Effector memory CD8-positive, alpha-beta T cell (primary cell): Measurements from ENCODE around the gene OSCP1.

Experiments used
- ATAC-seq: fragments of 150-1000 bp; cut with Tn5 transposase; replicated peaks from 2 replicates; pipeline ENCODE4 v1.10.0; 2021; ENCODE audit warnings: mild to moderate bottlenecking, moderate library complexity
- DNase-seq, 3 experiments: peaks; one replicate each; pipeline ENCODE4 v3.0.0; 2021
- H3K27ac Mint-ChIP-seq, 2 donors: one replicate each; pipeline ENCODE4 v1.8.0; 2022; ENCODE audit warnings: mild to moderate bottlenecking in 2 of 2, mixed read lengths in 2 of 2, moderate library complexity in 2 of 2
- H3K27me3 Mint-ChIP-seq, 2 donors: one replicate each; pipeline ENCODE4 v1.8.0; 2022; ENCODE audit warnings: mixed read lengths in 2 of 2
- H3K36me3 Mint-ChIP-seq: one replicate; pipeline ENCODE4 v1.8.0; 2022; ENCODE audit warnings: mild to moderate bottlenecking, moderate library complexity, mixed read lengths; ENCODE audit not compliant: insufficient read depth
- H3K4me1 Mint-ChIP-seq, 2 donors: one replicate each; pipeline ENCODE4 v1.8.0; 2022; ENCODE audit warnings: low read depth in 2 of 2, mixed read lengths in 2 of 2
- H3K4me3 Mint-ChIP-seq, 2 donors: one replicate each; pipeline ENCODE4 v1.8.0; 2022; ENCODE audit warnings: mild to moderate bottlenecking in 2 of 2, mixed read lengths in 2 of 2, moderate library complexity in 2 of 2
- H3K9me3 Mint-ChIP-seq, 2 donors: one replicate each; pipeline ENCODE4 v1.8.0; 2022; ENCODE audit warnings: mixed read lengths in 2 of 2

OSCP1 gene

GRCh38 chr1:36450919-36451305, 661 bp upstream of the OSCP1 start:
- Mint-ChIP-seq H3K36me3 (peaks cover 24% of the 10 kb centered on the region), H3K27ac (peak overlapping the region; percentile 93 to 96)

GRCh38 chr1:36448530-36449056, 1.7 kb downstream of the OSCP1 start:
- ATAC-seq (no peak), DNase-seq (no peak)
- peak overlapping the region in 1 of 2 donors; percentile 2 for H3K4me3 Mint-ChIP-seq
- no peaks in the 10 kb centered on the region for H3K9me3 Mint-ChIP-seq
- H3K27ac Mint-ChIP-seq: peak overlapping the region in 1 of 2 donors; percentile 1
- peaks cover 6 to 11% of the 10 kb centered on the region in 2 donors for H3K4me1 Mint-ChIP-seq
- no peaks in the 10 kb centered on the region for H3K27me3 Mint-ChIP-seq
- peaks cover 24% of the 10 kb centered on the region for H3K36me3 Mint-ChIP-seq

More at GRCh38 chr1:36450919-36451305, 661 bp upstream of the OSCP1 start:
- Mint-ChIP-seq H3K9me3 (no peaks in the 10 kb centered on the region), H3K4me1 (peaks cover 6 to 11% of the 10 kb centered on the region in 2 donors), H3K4me3 (peak overlapping the region; percentile 85 to 86), H3K27me3 (no peaks in the 10 kb centered on the region)
- no peak for DNase-seq
- ATAC-seq: no peak

- no peak for ATAC-seq
- Mint-ChIP-seq H3K9me3 (no peaks in the 10 kb centered on the region), H3K36me3 (peaks cover 24% of the 10 kb centered on the region), H3K4me1 (peaks cover 6 to 11% of the 10 kb centered on the region in 2 donors), H3K27me3 (no peaks in the 10 kb centered on the region), H3K27ac (no peak overlapping the region), H3K4me3 (no peak overlapping the region)
- no peak for DNase-seq
Observed at GRCh38 chr1:36447450-36447849, 2.8 kb downstream of the OSCP1 start.

GRCh38 chr1:36446746-36447145, 3.5 kb downstream of the OSCP1 start:
- Mint-ChIP-seq H3K36me3 (peaks cover 24% of the 10 kb centered on the region), H3K9me3 (no peaks in the 10 kb centered on the region), H3K27ac (no peak overlapping the region), H3K27me3 (no peaks in the 10 kb centered on the region), H3K4me1 (peaks cover 6 to 11% of the 10 kb centered on the region in 2 donors), H3K4me3 (no peak overlapping the region)
- no peak for ATAC-seq
- DNase-seq: no peak

- no peak overlapping the region for H3K4me3 Mint-ChIP-seq
- no peak for ATAC-seq
- H3K4me1 Mint-ChIP-seq: peaks cover 6 to 7% of the 10 kb centered on the region in 2 donors
- no peaks in the 10 kb centered on the region for H3K27me3 Mint-ChIP-seq
- no peak for DNase-seq
- H3K27ac Mint-ChIP-seq: no peak overlapping the region
- H3K9me3 Mint-ChIP-seq: no peaks in the 10 kb centered on the region
- H3K36me3 Mint-ChIP-seq: peaks cover 20% of the 10 kb centered on the region
Observed at GRCh38 chr1:36446271-36446670, 4.0 kb downstream of the OSCP1 start.

GRCh38 chr1:36443297-36443696, 7.0 kb downstream of the OSCP1 start:
- no peak for DNase-seq
- no peaks in the 10 kb centered on the region for H3K4me1 Mint-ChIP-seq
- H3K4me3 Mint-ChIP-seq: no peak overlapping the region
- H3K36me3 Mint-ChIP-seq: no peaks in the 10 kb centered on the region
- peak overlapping the region in 1 of 2 donors; percentile 35 for H3K27ac Mint-ChIP-seq
- H3K9me3 Mint-ChIP-seq: no peaks in the 10 kb centered on the region
- ATAC-seq: no peak
- no peaks in the 10 kb centered on the region for H3K27me3 Mint-ChIP-seq

- no peak overlapping the region for H3K27ac Mint-ChIP-seq
- no peaks in the 10 kb centered on the region for H3K36me3 Mint-ChIP-seq
- H3K27me3 Mint-ChIP-seq: no peaks in the 10 kb centered on the region
- no peak for ATAC-seq
- H3K4me3 Mint-ChIP-seq: no peak overlapping the region
- DNase-seq: no peak
- H3K9me3 Mint-ChIP-seq: no peaks in the 10 kb centered on the region
- H3K4me1 Mint-ChIP-seq: no peaks in the 10 kb centered on the region
Observed at GRCh38 chr1:36442337-36442736, 7.9 kb downstream of the OSCP1 start.

GRCh38 chr1:36440646-36441045, 9.6 kb downstream of the OSCP1 start:
- ATAC-seq: no peak
- Mint-ChIP-seq H3K36me3 (peaks cover 3% of the 10 kb centered on the region), H3K4me3 (no peak overlapping the region), H3K27me3 (no peaks in the 10 kb centered on the region), H3K4me1 (no peaks in the 10 kb centered on the region), H3K27ac (no peak overlapping the region), H3K9me3 (no peaks in the 10 kb centered on the region)
- no peak for DNase-seq

GRCh38 chr1:36440044-36440443, 10.2 kb downstream of the OSCP1 start:
- Mint-ChIP-seq H3K36me3 (peaks cover 3% of the 10 kb centered on the region), H3K9me3 (no peaks in the 10 kb centered on the region), H3K4me1 (no peaks in the 10 kb centered on the region), H3K27me3 (no peaks in the 10 kb centered on the region), H3K4me3 (no peak overlapping the region), H3K27ac (no peak overlapping the region)
- ATAC-seq (no peak), DNase-seq (no peak)

- Mint-ChIP-seq H3K4me3 (no peak overlapping the region), H3K4me1 (no peaks in the 10 kb centered on the region), H3K9me3 (no peaks in the 10 kb centered on the region), H3K27me3 (no peaks in the 10 kb centered on the region), H3K36me3 (peaks cover 3% of the 10 kb centered on the region), H3K27ac (no peak overlapping the region)
- ATAC-seq (no peak), DNase-seq (no peak)
Observed at GRCh38 chr1:36438715-36439114, 11.5 kb downstream of the OSCP1 start.

- H3K27me3 Mint-ChIP-seq: no peaks in the 10 kb centered on the region
- H3K27ac Mint-ChIP-seq: no peak overlapping the region
- H3K4me1 Mint-ChIP-seq: no peaks in the 10 kb centered on the region
- H3K4me3 Mint-ChIP-seq: no peak overlapping the region
- DNase-seq (no peak), ATAC-seq (no peak)
- H3K36me3 Mint-ChIP-seq: peaks cover 3% of the 10 kb centered on the region
- no peaks in the 10 kb centered on the region for H3K9me3 Mint-ChIP-seq
Observed at GRCh38 chr1:36436821-36437220, 13.4 kb downstream of the OSCP1 start.

- Mint-ChIP-seq H3K27me3 (no peaks in the 10 kb centered on the region), H3K27ac (no peak overlapping the region), H3K4me1 (no peaks in the 10 kb centered on the region), H3K9me3 (no peaks in the 10 kb centered on the region), H3K4me3 (no peak overlapping the region), H3K36me3 (peaks cover 3% of the 10 kb centered on the region)
- DNase-seq: no peak
- ATAC-seq: no peak
Observed at GRCh38 chr1:36433102-36433501, 17.1 kb downstream of the OSCP1 start.

- Mint-ChIP-seq H3K4me1 (no peaks in the 10 kb centered on the region), H3K27ac (no peak overlapping the region), H3K9me3 (no peaks in the 10 kb centered on the region), H3K4me3 (no peak overlapping the region), H3K27me3 (no peaks in the 10 kb centered on the region), H3K36me3 (peaks cover 3% of the 10 kb centered on the region)
- DNase-seq: no peak
- no peak for ATAC-seq
Observed at GRCh38 chr1:36432616-36433015, 17.6 kb downstream of the OSCP1 start.

GRCh38 chr1:36425791-36426190, 24.5 kb downstream of the OSCP1 start:
- H3K27me3 Mint-ChIP-seq: no peaks in the 10 kb centered on the region
- H3K4me3 Mint-ChIP-seq: no peak overlapping the region
- DNase-seq: no peak
- H3K27ac Mint-ChIP-seq: no peak overlapping the region
- no peaks in the 10 kb centered on the region for H3K36me3 Mint-ChIP-seq
- peaks cover 3 to 4% of the 10 kb centered on the region in 2 donors for H3K4me1 Mint-ChIP-seq
- no peak for ATAC-seq
- no peaks in the 10 kb centered on the region for H3K9me3 Mint-ChIP-seq

GRCh38 chr1:36421649-36422048, 28.6 kb downstream of the OSCP1 start:
- Mint-ChIP-seq H3K4me1 (peaks cover 7 to 9% of the 10 kb centered on the region in 2 donors), H3K27ac (peak overlapping the region in 1 of 2 donors; percentile 86)

More at GRCh38 chr1:36421649-36422048, 28.6 kb downstream of the OSCP1 start:
- no peaks in the 10 kb centered on the region for H3K27me3 Mint-ChIP-seq
- H3K4me3 Mint-ChIP-seq: no peak overlapping the region
- no peaks in the 10 kb centered on the region for H3K36me3 Mint-ChIP-seq
- ATAC-seq (no peak), DNase-seq (no peak)
- no peaks in the 10 kb centered on the region for H3K9me3 Mint-ChIP-seq
